ENCODE measurements around the gene HOXA10.

Gene HOXA10

DNA sequence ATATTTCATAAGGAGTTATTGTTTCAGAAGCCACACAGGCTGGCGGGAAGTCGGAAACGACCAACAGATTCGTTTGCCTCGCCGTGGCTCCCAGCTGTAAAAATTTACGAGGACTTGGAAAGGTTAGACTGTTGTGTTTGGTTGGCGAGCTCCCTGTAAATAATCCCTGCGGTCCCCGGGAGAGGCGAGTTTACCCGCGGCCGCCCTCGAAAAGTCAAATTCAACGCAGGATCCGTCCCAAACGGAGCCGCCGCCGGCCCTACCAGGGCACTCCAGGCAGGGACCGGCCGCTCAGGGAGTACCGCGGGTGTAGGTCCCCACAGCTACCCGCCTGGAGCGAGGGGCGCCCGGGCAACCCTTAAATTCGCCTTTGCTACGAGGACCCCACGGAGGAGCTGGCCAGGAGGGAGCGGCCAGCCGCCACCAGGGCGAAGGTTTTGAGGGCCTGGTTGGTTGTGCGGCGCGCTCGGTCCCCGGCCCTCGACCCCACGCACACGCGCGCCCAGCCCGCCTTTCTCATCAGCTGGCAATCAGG, 8.1 kb downstream of the HOXA10 start:
- DNase-seq (ENCODE audit: low read depth): no peak

DNA sequence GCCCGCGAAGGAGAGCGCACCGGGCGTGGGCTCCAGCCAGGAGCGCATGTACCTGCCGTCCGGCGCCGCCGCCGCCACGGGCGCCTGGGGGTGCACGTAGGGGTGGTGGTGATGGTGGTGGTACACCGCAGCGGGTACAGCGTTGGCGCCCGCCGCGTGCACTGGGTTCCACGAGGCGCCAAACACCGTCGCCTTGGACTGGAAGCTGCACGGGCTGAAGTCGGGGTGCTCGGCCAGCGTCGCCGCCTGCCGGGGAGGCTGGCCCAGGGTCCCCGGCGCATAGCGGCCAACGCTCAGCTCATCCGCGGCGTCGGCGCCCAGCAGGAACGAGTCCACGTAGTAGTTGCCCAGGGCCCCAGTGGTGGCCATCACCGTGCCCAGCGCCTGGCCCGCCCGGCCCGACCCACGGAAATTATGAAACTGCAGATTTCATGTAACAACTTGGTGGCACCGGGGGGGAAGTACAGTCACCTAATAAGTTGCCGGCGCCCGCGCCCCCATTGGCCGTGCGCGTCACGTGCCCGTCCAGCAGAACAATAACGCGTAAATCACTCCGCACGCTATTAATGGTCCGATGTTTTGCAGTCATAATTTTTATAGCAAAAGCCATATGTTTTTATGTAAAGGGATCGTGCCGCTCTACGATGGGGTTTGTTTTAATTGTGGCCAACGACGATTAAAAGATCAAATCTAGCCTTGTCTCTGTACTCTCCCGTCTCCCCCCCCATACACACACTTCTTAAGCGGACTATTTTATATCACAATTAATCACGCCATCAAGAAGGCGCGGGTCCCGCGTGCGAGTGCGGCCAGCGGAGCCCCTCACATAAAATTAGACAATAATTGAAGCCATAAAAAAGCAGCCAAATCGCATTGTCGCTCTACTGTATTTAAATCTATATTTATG, 8.8 kb downstream of the HOXA10 start, which contains the start of gene HOXA9:
Gene HOXA9, minus strand, starts transcription at position 449 of the 907 bp plus-strand sequence. Its CDS starts 80 bp downstream, at position 369.
- no peak for DNase-seq (ENCODE audit: low read depth)

DNA sequence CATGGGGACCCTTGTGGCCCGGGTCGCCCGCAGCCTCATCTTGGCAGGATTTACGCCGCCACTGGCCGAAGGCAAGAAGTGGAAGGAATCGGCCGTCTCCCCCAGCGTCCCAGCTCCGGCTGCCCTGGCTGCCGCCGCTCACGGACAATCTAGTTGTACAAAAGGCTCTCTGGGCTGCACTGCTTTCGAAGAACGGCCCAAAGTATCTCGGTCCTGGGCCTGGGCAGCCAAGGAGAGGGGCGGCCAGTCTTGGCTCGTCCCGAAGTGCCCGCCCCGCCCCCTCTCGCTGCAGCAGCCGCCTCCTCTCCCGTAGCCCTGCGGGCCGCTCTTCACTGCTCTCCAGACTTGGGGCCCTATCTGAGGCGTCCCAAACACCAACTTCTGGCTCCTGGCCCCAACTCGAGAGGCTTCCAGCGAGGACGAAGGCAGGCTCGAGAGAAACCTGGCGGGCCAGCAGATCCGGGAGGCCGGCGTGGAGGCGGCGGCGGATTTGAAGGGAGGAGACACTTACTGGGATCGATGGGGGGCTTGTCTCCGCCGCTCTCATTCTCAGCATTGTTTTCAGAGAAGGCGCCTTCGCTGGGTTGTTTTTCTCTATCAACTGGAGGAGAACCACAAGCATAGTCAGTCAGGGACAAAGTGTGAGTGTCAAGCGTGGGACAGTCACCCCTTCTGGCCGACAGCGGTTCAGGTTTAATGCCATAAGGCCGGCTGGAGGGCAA, 9.6 kb downstream of the HOXA10 start:
- DNase-seq (ENCODE audit: low read depth): no peak

- no peak for DNase-seq (ENCODE audit: low read depth)
Observed at GRCh38 chr7:27164045-27164366, 10.1 kb downstream of the HOXA10 start.

DNA sequence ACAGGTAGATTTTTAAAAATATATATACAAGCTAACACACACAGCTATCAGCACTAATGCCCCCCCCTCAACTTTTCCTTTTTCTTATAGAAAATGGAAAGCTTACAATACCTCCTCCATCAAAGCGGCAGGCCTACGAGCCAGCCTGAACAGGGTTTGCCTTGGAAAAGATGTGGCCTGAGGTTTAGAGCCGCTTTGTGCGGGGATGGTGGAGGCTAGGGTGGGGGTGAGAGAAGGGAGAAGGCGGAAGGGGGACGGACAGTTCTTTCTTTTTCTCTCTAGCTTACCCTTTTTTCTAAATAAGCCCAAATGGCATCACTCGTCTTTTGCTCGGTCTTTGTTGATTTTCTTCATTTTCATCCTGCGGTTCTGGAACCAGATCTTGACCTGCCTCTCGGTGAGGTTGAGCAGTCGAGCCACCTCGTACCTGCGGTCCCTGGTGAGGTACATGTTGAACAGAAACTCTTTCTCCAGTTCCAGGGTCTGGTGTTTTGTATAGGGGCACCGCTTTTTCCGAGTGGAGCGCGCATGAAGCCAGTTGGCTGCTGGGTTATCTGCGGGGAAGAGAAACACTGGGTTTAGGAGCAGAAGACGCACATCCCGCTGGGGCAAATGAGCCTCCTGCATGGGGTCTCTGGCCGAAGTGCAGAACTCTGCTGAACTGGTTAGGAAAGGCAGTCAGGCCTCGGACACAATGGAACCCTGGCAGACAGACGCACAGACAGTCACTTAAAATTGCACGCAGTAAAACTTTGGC, 10.7 kb downstream of the HOXA10 start:
- DNase-seq (ENCODE audit: low read depth): no peak

DNA sequence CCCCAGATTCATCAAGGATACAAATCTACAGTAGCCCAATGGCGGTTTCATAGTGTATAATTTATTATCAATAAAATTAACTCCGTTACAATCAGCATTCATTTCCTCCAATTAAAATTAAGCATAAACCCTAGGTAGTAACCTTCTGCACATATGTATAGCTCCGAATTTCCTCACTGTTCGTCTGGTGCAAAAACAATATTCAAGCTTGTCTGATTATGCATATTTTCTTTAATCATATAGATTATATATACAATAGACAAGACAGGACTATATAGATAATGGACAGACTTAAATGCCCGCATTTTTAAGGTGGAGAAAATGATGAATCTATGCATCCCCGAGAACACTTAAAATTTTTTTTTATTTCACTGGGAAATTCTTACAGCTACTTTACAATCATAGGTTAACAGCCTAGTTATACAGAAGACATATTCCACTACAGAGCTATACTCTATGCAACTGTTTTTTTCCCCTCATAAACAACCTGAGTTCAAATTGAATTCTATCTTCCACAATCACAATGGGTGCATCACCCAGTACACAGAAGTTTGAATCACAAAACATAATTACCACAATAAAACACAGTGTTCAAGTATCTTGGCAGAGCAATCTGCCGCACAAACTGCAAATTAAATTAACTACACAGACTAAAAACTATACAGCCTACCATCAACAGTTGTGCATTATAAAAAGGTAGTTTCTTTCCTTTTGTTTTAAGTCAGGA, 11.4 kb downstream of the HOXA10 start:
- no peak for DNase-seq (ENCODE audit: low read depth)

GRCh38 chr7:27161721-27162560, 12.2 kb downstream of the HOXA10 start:
- no peak for DNase-seq (ENCODE audit: low read depth)

GRCh38 chr7:27161214-27161720, 12.9 kb downstream of the HOXA10 start:
- no peak for DNase-seq (ENCODE audit: low read depth)

GRCh38 chr7:27160546-27161213, 13.4 kb downstream of the HOXA10 start:
- peak; percentile 58 for DNase-seq (ENCODE audit: low read depth)

DNA sequence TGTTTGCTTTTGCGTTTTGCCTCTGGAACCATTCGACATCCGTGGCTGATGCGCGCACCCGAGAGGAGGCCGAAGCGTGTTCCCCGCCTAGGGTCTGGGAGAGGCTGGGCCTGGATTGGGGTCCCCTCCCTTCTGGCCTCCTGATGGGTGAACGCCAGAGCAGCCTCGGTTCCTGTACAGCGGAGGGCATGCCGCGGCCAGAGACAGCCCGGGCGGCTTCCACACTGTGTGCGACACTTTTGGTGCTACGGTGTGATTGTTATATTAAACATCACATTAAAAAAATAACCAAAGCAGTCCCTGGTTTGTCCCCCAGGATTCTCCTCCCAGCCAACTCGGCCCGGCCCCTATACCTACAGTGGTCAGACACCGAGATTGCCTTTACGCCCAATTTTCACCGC, 14.0 kb downstream of the HOXA10 start:
- DNase-seq (ENCODE audit: low read depth): no peak

GRCh38 chr7:27159266-27160144, 14.6 kb downstream of the HOXA10 start:
- DNase-seq (ENCODE audit: low read depth): no peak

GRCh38 chr7:27158436-27159265, 15.5 kb downstream of the HOXA10 start:
- DNase-seq (ENCODE audit: low read depth): no peak

- DNase-seq (ENCODE audit: low read depth): no peak
Observed at GRCh38 chr7:27157702-27158431, 16.3 kb downstream of the HOXA10 start.

- DNase-seq (ENCODE audit: low read depth): no peak
Observed at GRCh38 chr7:27156916-27157701, 17.0 kb downstream of the HOXA10 start.

GRCh38 chr7:27156508-27156898, 17.6 kb downstream of the HOXA10 start, which contains the start of gene HOXA7:
Gene HOXA7 (minus strand): TSS chr7:27156675. CDS start chr7:27156545, 130 bp downstream.
- no peak for DNase-seq (ENCODE audit: low read depth)

GRCh38 chr7:27155816-27156507, 18.2 kb downstream of the HOXA10 start:
- DNase-seq (ENCODE audit: low read depth): no peak

All from T-helper 22 cell (primary cell).